T47D (cell line): ENCODE data around the gene TBC1D8.
A peak's percentile ranks its signal among the peaks of the same experiment; 100 is the strongest.

ENCODE experiments used
- DNase-seq, 2 experiments: peaks; one replicate each; pipeline versions ENCODE4 v3.0.0 to v3.0.0-alpha.2; 2011 to 2012; ENCODE audit warnings: low read depth in 1 of 2, low spot score in 1 of 2
- JUND ChIP-seq: IDR thresholded peaks from 2 replicates; pipeline ENCODE4 v1.6.1; 2012; ENCODE audit warnings: low read depth
- in situ Hi-C: cut with HindIII; loops from 2 replicates; pipeline ENCODE4 v1.10.0; 2016; ENCODE audit warnings: low sequenced_read_pairs, low pct_unique_long_range_greater_than_20kb

TBC1D8 gene

DNA sequence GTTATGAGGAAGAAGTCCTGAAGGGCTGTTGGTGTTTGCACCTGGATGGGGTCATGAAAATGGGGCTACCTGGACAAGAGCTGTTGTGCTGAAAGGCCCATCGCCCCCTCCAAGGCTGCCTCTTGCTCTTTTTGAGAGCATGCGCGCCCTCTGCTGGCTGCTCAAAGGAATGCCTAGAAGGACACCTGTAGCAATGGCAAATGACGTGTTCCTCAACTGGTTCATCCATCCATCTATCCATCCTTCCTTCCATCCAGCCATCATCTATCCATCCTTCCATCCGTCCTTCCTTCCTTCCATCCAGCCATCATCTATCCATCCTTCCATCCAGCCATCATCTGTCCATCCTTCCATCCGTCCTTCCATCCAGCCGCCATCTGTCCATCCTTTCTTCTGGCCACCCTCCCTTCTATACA lies 166.3 kb downstream of the TBC1D8 start:
- no peak for TF ChIP-seq JUND
- DNase-seq, result peak; percentile 49 to 76
- in situ Hi-C loops, result no loop called here

DNA sequence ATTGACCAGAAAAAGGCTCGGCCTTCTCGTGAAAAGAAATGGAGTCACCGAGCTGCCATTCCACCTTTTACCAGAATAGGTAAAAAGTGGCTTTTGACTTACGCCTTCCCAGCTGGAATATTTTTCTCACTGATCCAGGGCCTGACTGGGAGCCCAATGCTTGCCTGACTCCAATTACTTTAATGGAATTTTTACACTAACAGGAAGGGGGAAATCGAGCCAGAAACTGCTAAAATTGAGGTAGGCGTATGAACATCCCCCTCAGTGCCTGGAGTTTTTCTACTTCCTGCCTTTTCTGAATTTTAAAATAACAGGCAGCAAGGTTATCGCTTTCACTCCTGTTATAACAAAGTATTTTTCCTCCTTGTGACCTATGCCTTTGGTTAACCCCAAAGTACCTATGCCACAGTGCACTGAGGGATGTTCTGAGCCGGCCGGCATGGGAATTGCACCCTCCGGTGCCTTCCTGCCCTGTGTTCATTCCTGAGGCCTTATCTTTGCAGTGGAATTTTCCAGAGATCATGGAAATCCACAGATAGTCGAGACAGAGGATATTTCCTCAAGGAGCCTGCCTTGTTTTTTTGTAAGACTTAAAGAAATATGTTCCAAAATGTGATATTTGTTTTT lies 167.4 kb downstream of the TBC1D8 start:
- in situ Hi-C loops, result no loop called here
- DNase-seq, result no peak
- TF ChIP-seq JUND, result no peak

DNA sequence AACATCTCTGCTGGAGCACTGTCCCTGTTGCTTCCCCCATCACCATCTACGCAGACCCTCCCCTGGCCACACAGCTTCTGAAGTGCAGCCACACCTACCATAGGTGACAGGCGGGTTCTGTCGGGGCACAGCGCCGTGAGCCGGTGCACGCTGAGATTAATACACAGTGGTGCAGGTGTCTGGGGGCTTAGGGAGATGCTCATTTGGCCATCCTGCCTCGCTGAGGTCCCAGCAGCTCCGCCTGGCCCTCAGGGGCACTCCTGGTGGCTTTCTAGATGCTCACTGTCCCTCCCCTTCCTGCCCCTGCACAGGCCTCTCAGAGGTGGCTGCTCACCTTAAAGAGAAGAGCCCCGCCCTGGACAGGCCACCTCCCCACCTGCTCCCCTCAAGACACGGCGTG lies 168.0 kb downstream of the TBC1D8 start:
- in situ Hi-C loops, result no loop called here
- TF ChIP-seq JUND, result no peak
- DNase-seq, result no peak

DNA sequence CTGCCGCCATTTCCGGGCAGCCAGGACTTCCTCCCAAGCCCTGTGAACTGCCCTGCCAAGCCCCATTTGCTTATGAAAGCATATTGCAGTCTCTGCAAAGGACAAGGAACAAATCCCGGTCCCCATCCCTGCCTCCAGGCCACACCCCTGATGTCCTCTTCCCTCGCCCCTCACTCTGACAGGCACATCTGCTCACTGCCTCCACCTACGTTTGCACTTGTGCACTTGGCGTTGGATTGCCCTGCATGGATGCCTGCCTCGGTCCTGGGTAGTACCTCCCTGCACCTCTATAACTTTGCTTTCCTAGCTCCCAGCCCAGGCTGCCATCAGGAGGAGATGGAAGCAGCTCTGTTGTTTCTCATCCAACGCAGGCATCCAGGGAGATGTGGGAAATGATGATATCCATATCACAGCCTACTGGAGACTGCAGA lies 168.7 kb downstream of the TBC1D8 start:
- no peak for TF ChIP-seq JUND
- in situ Hi-C loops, result no loop called here
- DNase-seq, result no peak

DNA sequence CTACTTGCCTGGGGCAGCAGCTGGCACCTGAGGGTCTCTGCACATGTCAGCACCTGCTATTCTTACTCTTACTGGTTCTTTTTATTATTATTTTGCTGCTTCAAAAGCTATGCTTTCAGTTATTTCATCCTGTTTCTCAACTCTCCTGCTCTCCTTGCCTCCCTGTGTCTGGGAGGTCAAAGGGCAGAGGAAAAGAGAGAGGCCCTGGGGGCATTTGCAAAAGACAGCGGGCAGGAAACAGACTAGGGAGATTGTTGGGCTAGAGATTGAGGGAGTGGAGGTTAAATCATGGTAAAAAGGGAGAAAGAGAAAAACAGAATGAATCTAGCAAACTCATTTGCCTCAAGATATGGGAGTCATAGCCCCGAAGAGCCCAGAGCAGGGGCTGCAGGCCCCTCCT lies 170.2 kb downstream of the TBC1D8 start:
- DNase-seq, result no peak
- in situ Hi-C loops, result no loop called here

DNA sequence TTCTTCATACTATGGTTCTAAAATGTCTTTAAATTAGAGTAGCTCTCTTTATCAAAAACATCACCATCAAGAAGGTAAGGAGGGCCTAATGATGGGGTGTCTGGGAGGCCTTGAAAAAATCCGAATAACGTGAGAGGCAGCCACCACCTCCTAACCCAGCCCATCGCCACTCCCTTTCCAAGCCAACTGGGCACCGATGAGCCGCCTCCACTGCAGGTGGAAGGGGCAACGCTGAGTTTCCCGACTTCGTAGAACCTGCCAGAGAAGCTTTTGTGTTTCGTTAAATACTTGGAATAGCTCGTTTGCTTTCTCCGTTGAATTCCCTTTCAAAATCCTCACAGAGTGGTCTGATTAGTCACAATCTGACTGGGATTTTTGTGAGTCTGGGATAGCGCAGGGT lies 171.1 kb downstream of the TBC1D8 start:
- no peak for TF ChIP-seq JUND
- in situ Hi-C loops, result no loop called here
- DNase-seq, result no peak

More for the DNA sequence above, 170.2 kb downstream of the TBC1D8 start:
- TF ChIP-seq JUND, result no peak

- in situ Hi-C loops, result no loop called here
- TF ChIP-seq JUND, result no peak
- no peak for DNase-seq
Observed at GRCh38 chr2:100978582-100979191, 172.5 kb downstream of the TBC1D8 start.

GRCh38 chr2:100977511-100977910 lies 173.7 kb downstream of the TBC1D8 start:
- in situ Hi-C loops, result no loop called here
- no peak for TF ChIP-seq JUND
- no peak for DNase-seq

DNA sequence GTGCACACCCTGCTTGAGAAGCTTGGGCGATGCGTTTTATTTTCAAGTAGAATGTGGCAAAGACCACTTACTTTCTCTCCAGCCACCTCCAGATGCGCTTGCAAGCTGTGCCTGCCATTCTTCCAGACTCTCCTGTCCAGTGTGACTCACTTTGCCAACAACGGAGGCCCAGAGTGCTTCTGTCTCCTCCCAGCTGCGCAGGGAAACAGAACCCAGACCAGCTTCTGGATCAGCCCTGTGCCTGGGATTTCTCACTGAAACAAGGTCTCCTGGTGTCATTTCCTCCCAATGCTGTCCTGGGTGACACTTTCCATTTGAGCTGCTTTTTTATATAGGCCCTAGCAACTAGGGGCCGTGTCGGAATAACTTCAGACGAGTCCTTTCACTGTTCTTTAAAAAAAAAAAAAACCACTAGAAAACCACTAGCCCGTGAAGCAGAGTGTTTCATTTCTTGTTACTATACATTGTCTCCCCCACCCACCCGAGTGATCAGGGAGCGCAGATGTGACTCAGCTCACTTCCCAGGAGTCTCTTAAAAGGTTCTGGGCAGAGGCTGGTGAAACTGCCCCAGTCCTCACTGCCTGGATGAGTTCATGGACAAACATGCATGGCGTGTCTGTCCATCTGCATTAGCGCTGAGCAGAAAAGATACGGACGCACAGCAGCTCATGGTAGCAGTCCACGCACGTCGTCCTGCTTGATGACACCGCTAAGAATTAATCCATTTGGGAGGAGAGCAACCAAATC lies 174.4 kb downstream of the TBC1D8 start:
- in situ Hi-C loops, result no loop called here
- TF ChIP-seq JUND, result no peak
- DNase-seq, result no peak

DNA sequence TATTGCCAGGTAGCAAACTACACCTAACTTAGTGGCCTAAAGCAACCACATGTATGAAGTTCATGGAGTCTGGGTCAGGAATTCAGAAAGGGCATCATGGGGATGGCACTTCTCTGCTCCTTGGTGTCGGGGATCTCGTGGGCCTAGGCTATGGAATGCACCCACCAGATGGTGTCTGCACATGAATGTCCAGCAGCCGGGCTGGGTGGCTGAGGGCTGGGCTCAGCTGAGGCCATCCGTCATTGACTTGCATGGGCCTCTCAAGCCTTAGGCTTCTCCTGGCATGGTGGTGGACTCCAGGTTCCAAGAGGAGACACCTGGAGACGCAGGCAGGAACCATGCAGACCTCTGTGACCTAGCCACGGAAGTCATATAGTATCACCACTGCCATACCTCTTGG lies 175.1 kb downstream of the TBC1D8 start:
- DNase-seq, result no peak
- TF ChIP-seq JUND, result no peak
- in situ Hi-C loops, result no loop called here

DNA sequence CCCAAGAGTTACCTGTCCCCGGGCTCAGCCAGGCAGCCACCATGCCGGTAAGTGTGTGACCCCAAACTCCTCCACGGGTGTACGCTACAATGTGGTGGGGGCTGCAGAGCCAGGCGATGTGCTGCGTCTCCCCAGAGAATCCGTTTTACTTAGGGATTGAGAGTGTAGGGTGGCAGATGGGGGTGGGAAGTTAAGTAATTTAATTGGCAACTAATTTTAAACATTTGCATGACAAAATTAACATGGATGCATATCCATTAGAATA lies 175.7 kb downstream of the TBC1D8 start:
- TF ChIP-seq JUND, result no peak
- in situ Hi-C loops, result no loop called here
- no peak for DNase-seq

DNA sequence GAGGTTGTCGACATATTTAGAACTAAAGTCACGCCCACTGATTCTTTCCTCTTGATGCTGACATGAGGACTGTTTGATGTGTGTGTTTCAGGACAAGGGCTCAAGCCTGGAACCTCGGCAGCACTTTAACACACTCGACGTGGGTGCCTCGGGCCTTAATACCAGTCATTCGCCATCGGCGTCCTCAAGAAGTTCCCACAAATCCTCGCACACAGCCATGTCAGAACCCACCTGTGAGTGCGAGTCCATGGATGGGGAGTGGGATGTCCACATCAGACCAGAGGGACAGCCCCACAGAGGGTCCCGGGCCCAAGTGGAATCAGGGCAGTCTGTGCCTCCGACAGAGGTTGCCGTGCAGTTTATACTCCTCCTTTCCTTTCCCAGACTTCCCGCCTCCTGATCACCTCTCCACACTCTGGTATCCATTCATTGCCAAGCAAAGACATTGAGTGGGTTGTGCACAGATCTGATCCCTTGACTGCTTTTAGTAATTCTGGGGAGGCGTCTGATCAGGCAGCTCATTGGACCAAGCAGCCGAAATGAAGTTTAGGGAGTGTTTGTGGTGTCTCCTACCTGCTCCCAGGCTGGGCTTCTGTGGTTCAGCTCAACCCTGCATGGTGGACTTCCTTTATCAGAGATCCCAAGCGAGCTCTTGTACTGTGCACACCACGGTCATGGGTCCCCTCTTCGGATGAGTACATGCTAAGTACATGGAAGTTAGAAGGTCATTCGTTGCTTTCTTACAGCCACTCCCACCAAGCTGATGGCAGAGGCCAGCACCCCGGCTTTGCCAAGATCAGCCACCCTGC lies 176.3 kb downstream of the TBC1D8 start:
- no peak for TF ChIP-seq JUND
- no peak for DNase-seq
- in situ Hi-C loops, result no loop called here

- in situ Hi-C loops, result no loop called here
- DNase-seq, result no peak
- no peak for TF ChIP-seq JUND
Observed at GRCh38 chr2:100972452-100972851, 178.7 kb downstream of the TBC1D8 start.
